A549 (cell line): Measurements from ENCODE around the gene TMEM131. TPM values are rescaled to one million over a fixed set of nuclear protein-coding genes. Genes with fewer than 3 reads are reported as not detected.

Experiments
- ATAC-seq, 2 experiments: fragments of 200-7000 bp in 1 of 2; fragments of >200 bp in 1 of 2; cut with Nextera tagmentation in 1 of 2; cut with Tn5 transposase in 1 of 2; 3 replicates each; pipeline versions ENCODE4 v1.8.0 to v1.9.1; 2018 to 2020; ENCODE audit warnings: mild to moderate bottlenecking in 1 of 2, moderate library complexity in 1 of 2
- CTCF ChIA-PET: fragments of 300-600 bp; sonication (Branson Sonifier 250); formaldehyde crosslinking; extraction: SDS; loops from one replicate; lab custom pipeline; 2021; ENCODE audit warnings: antibody characterized with exemption, inconsistent platforms; lab: Yijun Ruan, JAX
- POLR2A ChIA-PET: fragments of 350-600 bp; formaldehyde crosslinking; extraction: SDS; loops from one replicate; lab custom pipeline; 2021; ENCODE audit warnings: antibody characterized with exemption, inconsistent platforms; lab: Yijun Ruan, JAX
- DNase-seq, 2 experiments: peaks; one replicate each; pipeline versions ENCODE4 v3.0.0 to v3.0.0-alpha.2; 2011 to 2016; ENCODE audit warnings: low read depth in 1 of 2, low spot score in 1 of 2
- FAIRE-seq: peaks from 2 replicates; lab custom pipeline; 2011; peaks lifted over from hg19 to GRCh38; lab: Jason Lieb, UNC
- H3K27ac ChIP-seq, 2 experiments: fragments of >200 bp; sonication (Bioruptor Twin); formaldehyde crosslinking; 3 replicates each; pipeline ENCODE4 v1.5.1; 2016 to 2017
- H3K4me1 ChIP-seq: fragments of >200 bp; sonication (Bioruptor Twin); formaldehyde crosslinking; 3 replicates; pipeline ENCODE4 v1.6.1; 2016
- H3K4me2 ChIP-seq: fragments of >200 bp; sonication (Bioruptor Twin); formaldehyde crosslinking; 3 replicates; pipeline ENCODE4 v1.6.1; 2016
- H3K4me3 ChIP-seq: fragments of >200 bp; sonication (Bioruptor Twin); formaldehyde crosslinking; 3 replicates; pipeline ENCODE4 v1.5.1; 2016
- H3K9me3 ChIP-seq: fragments of >200 bp; sonication (Bioruptor Twin); formaldehyde crosslinking; 3 replicates; pipeline ENCODE4 v1.6.1; 2016
- CBX8 ChIP-seq: fragments of 200-600 bp; sonication (generic); IDR thresholded peaks from 2 replicates; pipeline ENCODE4 v1.6.1; 2016
- CEBPB ChIP-seq, 2 experiments: fragments of >200 bp in 1 of 2; sonication (Bioruptor Twin) in 1 of 2; formaldehyde crosslinking in 1 of 2; IDR thresholded peaks; 2 replicates each; pipeline ENCODE4 v1.6.1; 2012 to 2016
- CTCF ChIP-seq: fragments of >200 bp; sonication (Bioruptor Twin); formaldehyde crosslinking; IDR thresholded peaks from 3 replicates; pipeline ENCODE4 v1.5.1; 2016
- EHF ChIP-seq: fragments of 250-450 bp; sonication (Bioruptor Pico); IDR thresholded peaks from 2 replicates; pipeline ENCODE4 v1.5.0; 2020; ENCODE audit warnings: mild to moderate bottlenecking
- GATA3 ChIP-seq: IDR thresholded peaks from 2 replicates; pipeline ENCODE4 v1.6.1; 2012; ENCODE audit warnings: borderline replicate concordance
- HDAC2 ChIP-seq: fragments of 200-600 bp; sonication (generic); IDR thresholded peaks from 2 replicates; pipeline ENCODE4 v1.6.1; 2016
- HEYL ChIP-seq: fragments of 250-450 bp; sonication (Bioruptor Pico); IDR thresholded peaks from 2 replicates; pipeline ENCODE4 v1.8.0; 2021; ENCODE audit warnings: mild to moderate bottlenecking, moderate library complexity
- HMGXB4 ChIP-seq: fragments of 250-450 bp; sonication (Bioruptor Pico); IDR thresholded peaks from 2 replicates; pipeline ENCODE4 v1.5.0; 2021; ENCODE audit warnings: mild to moderate bottlenecking, moderate library complexity, borderline replicate concordance
- HOXA7 ChIP-seq: fragments of 250-450 bp; sonication (Bioruptor Pico); IDR thresholded peaks from 2 replicates; pipeline ENCODE4 v1.5.0; 2020; ENCODE audit warnings: mild to moderate bottlenecking, moderate library complexity
- JUN ChIP-seq, 2 experiments: fragments of >200 bp; sonication (Bioruptor Twin); formaldehyde crosslinking; IDR thresholded peaks; 2 replicates in 1 of 2; 3 replicates in 1 of 2; pipeline ENCODE4 v1.6.1; 2016 to 2017
- MAFK ChIP-seq: fragments of 450-650 bp; IDR thresholded peaks from 2 replicates; pipeline ENCODE4 v1.6.1; 2014; ENCODE audit not compliant: partially characterized antibody
- MAZ ChIP-seq: fragments of 150-350 bp; IDR thresholded peaks from 2 replicates; pipeline ENCODE4 v1.6.1; 2014; ENCODE audit warnings: antibody characterized with exemption, low read depth, low read length, borderline replicate concordance
- MYC ChIP-seq: IDR thresholded peaks from 2 replicates; pipeline ENCODE4 v1.6.1; 2012; ENCODE audit warnings: mild to moderate bottlenecking, inconsistent platforms, low read length, improper control_type of control experiment, borderline replicate concordance
- NFE2L2 ChIP-seq: fragments of 150-350 bp; conservative IDR thresholded peaks from 2 replicates; pipeline ENCODE4 v1.6.1; 2014; ENCODE audit warnings: low read length
- NPAS2 ChIP-seq: fragments of 250-450 bp; sonication (Bioruptor Pico); IDR thresholded peaks from 2 replicates; pipeline ENCODE4 v1.8.0; 2022; ENCODE audit warnings: mild to moderate bottlenecking, moderate library complexity, borderline replicate concordance
- PBX3 ChIP-seq: IDR thresholded peaks from 2 replicates; pipeline ENCODE4 v1.6.1; 2012
- POLR2AphosphoS2 ChIP-seq: conservative IDR thresholded peaks from 2 replicates; pipeline ENCODE4 v1.6.1; 2012; ENCODE audit warnings: low read length, improper control_type of control experiment, inconsistent platforms
- RCOR1 ChIP-seq: fragments of 150-350 bp; IDR thresholded peaks from 2 replicates; pipeline ENCODE4 v1.6.1; 2014; ENCODE audit warnings: antibody characterized with exemption, low read length, low read depth
- REST ChIP-seq: fragments of 200-600 bp; sonication (generic); IDR thresholded peaks from 2 replicates; pipeline ENCODE4 v1.6.1; 2016; ENCODE audit warnings: antibody characterized with exemption, mild to moderate bottlenecking, moderate library complexity
- RFX5 ChIP-seq: fragments of 450-650 bp; IDR thresholded peaks from 2 replicates; pipeline ENCODE4 v1.7.1; 2014; ENCODE audit warnings: antibody characterized with exemption, mild to moderate bottlenecking, moderate library complexity
- SREBF2 ChIP-seq: fragments of 450-650 bp; IDR thresholded peaks from 2 replicates; pipeline ENCODE4 v1.6.1; 2014; ENCODE audit warnings: mild to moderate bottlenecking, moderate library complexity
- ZC3H11A ChIP-seq: fragments of 450-650 bp; IDR thresholded peaks from 2 replicates; pipeline ENCODE4 v1.6.1; 2014; ENCODE audit warnings: antibody characterized with exemption, mild to moderate bottlenecking
- ZFP36 ChIP-seq: fragments of 450-650 bp; IDR thresholded peaks from 2 replicates; pipeline ENCODE4 v1.6.1; 2014; ENCODE audit warnings: borderline replicate concordance; ENCODE audit not compliant: partially characterized antibody
- WGBS: methylation state at CpG from one replicate; pipeline ENCODE4 v1.1.6; 2017; ENCODE audit errors: missing lambda C conversion rate; 5-methylcytosine and 5-hydroxymethylcytosine counted together
- polyA plus RNA-seq, 4 experiments: library from polyadenylated mRNA; depleted of rRNA in 3 of 4; stranded (reverse); fragments of >200 nt; fragmentation: RNase III in 1 of 4; extraction: RNeasy Plus Mini Kit Qiagen cat#74134 plus additional on column Dnase treatment in 1 of 4; gene quantifications; 2 replicates in 3 of 4; 3 replicates in 1 of 4; pipeline ENCODE4 v1.2.3, GENCODE V29; 2011 to 2017
- TF ChIP-seq, protein P1 (sequence below): IDR thresholded peaks from 2 replicates; pipeline ENCODE4 v1.6.1; 2012; ENCODE audit warnings: low read depth, borderline replicate concordance

The TMEM131 gene
- polyA plus RNA-seq, 2 of the 4 experiments (the other 2 are of a cell fraction), result 14.5 to 21.8 TPM

DNA sequence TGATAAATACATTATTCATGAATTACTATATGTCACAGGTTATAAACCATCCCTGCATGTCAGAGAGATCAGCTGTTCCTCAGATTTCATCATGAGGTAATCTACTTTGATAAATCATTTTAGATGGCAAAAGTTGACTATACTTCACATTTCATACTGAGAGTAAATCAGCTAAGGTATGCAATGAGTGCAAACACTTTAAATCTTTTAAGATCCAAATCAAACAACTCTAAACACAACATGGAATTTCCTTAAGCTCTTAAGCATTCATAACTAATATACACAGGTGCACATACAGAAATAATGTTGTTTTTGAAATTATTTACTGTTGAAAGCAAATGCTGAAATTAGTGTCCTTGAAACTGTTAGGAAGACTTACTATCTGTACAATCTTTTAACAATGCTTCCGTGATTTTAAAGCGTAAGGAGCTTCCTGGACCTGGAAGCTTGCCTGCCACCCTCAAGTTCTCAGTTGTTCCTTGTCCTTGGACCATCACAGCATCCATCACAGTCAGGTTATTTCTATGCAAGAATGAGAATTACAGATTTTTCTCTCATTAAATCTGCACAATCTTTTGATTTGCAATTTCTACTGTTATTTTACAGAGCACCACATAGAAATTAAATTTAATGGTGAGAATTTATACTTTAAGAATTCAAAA is 199.2 kb downstream of the TMEM131 start:
- 91% methylated on average over 2 of the region's 2 CpGs for WGBS
- no peak for TF ChIP-seq GATA3
- TF ChIP-seq EHF (CRISPR knock-in tag), result no peak
- TF ChIP-seq POLR2AphosphoS2, result no peak
- TF ChIP-seq MAFK, result no peak
- TF ChIP-seq NPAS2 (CRISPR knock-in tag), result no peak
- TF ChIP-seq HOXA7 (CRISPR knock-in tag), result no peak
- TF ChIP-seq ZC3H11A, result no peak
- no peak for TF ChIP-seq MYC
- TF ChIP-seq RFX5, result no peak
- TF ChIP-seq, protein P1, sequence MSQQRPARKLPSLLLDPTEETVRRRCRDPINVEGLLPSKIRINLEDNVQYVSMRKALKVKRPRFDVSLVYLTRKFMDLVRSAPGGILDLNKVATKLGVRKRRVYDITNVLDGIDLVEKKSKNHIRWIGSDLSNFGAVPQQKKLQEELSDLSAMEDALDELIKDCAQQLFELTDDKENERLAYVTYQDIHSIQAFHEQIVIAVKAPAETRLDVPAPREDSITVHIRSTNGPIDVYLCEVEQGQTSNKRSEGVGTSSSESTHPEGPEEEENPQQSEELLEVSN, result no peak
- TF ChIP-seq CEBPB (IDR thresholded peaks at IDR 0.05), result no peak
- FAIRE-seq (no peak), ATAC-seq (no peak), DNase-seq (no peak)
- POLR2A ChIA-PET, result no interaction called here
- Histone ChIP-seq H3K4me3 (no peak overlapping the region), H3K27ac (no peak overlapping the region), H3K4me1 (no peaks in the 10 kb centered on the region), H3K9me3 (no peaks in the 10 kb centered on the region), H3K4me2 (no peak overlapping the region)
- CTCF ChIA-PET, result interaction anchor here (2.0 to 2.8 kb wide), 2 partner anchors 10 to 589 kb away, joined by 7 to 10 read pairs; no protein-coding TSS in a partner anchor

DNA sequence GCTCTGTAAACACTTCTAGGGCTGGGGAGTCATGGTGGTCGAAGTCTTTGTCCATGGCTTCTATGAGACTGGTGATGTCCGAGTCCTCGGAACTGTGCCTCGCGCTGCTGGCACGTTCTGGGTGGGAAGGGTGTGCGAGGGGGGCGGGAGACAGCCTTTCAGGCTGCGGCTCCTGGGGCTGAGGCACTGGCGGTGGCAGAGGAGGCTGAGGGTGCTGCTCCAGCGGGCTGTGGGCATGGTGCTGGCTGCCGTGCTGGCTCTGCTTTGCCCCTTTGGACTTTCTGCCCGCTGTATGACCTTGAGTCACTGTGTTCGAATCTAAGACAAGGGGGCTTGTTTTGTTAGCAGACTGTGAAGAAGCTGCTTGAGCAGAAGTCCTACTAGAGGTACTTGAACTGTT is 203.3 kb downstream of the TMEM131 start:
- Histone ChIP-seq H3K4me3 (no peak overlapping the region), H3K4me2 (no peak overlapping the region), H3K27ac (no peak overlapping the region), H3K4me1 (no peaks in the 10 kb centered on the region), H3K9me3 (no peaks in the 10 kb centered on the region)
- no peak for ATAC-seq
- no peak for TF ChIP-seq RCOR1
- no peak for TF ChIP-seq HDAC2
- no peak for TF ChIP-seq HMGXB4 (CRISPR knock-in tag)
- TF ChIP-seq MAZ, result no peak
- ChIA-PET POLR2A (no interaction called here), CTCF (interaction anchor here (0.6 to 1.5 kb wide), 3 partner anchors 14 to 593 kb away, joined by 4 to 7 read pairs (median 4); no protein-coding TSS in a partner anchor)
- no peak for DNase-seq
- WGBS, result 93% methylated on average over 14 of the region's 14 CpGs
- FAIRE-seq, result no peak

- Histone ChIP-seq H3K4me2 (no peak overlapping the region), H3K9me3 (no peaks in the 10 kb centered on the region), H3K27ac (no peak overlapping the region), H3K4me1 (no peaks in the 10 kb centered on the region), H3K4me3 (no peak overlapping the region)
- no peak for DNase-seq
- 92% methylated on average over 7 of the region's 7 CpGs for WGBS
- ATAC-seq, result no peak
- POLR2A ChIA-PET, result no interaction called here
- no peak for FAIRE-seq
- CTCF ChIA-PET, result interaction anchor here (0.9 kb wide), 1 partner anchor 39 kb away, joined by 3 read pairs; no protein-coding TSS in a partner anchor
- TF ChIP-seq SREBF2 (no peak), MAZ (no peak), MYC (no peak), CBX8 (no peak), CTCF (no peak), REST (no peak), PBX3 (no peak), HEYL (CRISPR knock-in tag) (no peak), JUN (IDR thresholded peaks at IDR 0.05) (no peak), ZFP36 (no peak), NFE2L2 (no peak)
Observed at GRCh38 chr2:97788986-97789644, 206.6 kb downstream of the TMEM131 start.
